ENCODE data around the gene CPVL. TPM values are rescaled to one million over a fixed set of nuclear protein-coding genes. Genes with fewer than 3 reads are reported as not detected.

Gene CPVL
- total RNA-seq, 2 experiments from 2014 or later = not detected

GRCh38 chr7:28977881-28978280, 168.5 kb downstream of the CPVL start:
- Histone ChIP-seq H3K36me3 (ENCODE audit: insufficient read depth, low read length) (no peaks in the 10 kb centered on the region), H2AFZ (ENCODE audit: low read length) (no peak overlapping the region), H3K27ac (ENCODE audit: low read depth, low read length, poor library complexity, severe bottlenecking) (no peak overlapping the region), H3K4me2 (ENCODE audit: low read length) (no peak overlapping the region), H3K9me3 (ENCODE audit: low read length) (no peaks in the 10 kb centered on the region), H3K9me2 (ENCODE audit: insufficient read depth, low read length) (no peaks in the 10 kb centered on the region), H3K4me3 (ENCODE audit: low read depth, low read length, poor library complexity, severe bottlenecking) (no peak overlapping the region), H3K4me1 (ENCODE audit: insufficient read depth, low read length, poor library complexity, severe bottlenecking) (no peaks in the 10 kb centered on the region), H3K79me2 (ENCODE audit: insufficient read depth, low read depth, low read length) (no peaks in the 10 kb centered on the region), H4K20me1 (ENCODE audit: insufficient read depth, low read length) (no peaks in the 10 kb centered on the region)
- intact Hi-C loops (cut with micrococcal nuclease; ENCODE audit: unreplicated experiment) = no loop called here
- ChIA-PET POLR2A (no interaction called here), CTCF (ENCODE audit: unreplicated experiment) (no interaction called here)
- BruUV-seq (replicated peaks) = no TSS peak
- DNase-seq (ENCODE audit: low spot score) = no peak
- TF ChIP-seq EZH2phosphoT487 (IDR thresholded peaks at IDR 0.05; ENCODE audit: borderline replicate concordance, low read depth, low read length) (no peak), CTCF (conservative IDR thresholded peaks at IDR 0.05; ENCODE audit: low read length) (no peak)

GRCh38 chr7:28976022-28976421, 170.3 kb downstream of the CPVL start:
- no peak overlapping the region for H2AFZ ChIP-seq (ENCODE audit: low read length)
- no peak for DNase-seq (ENCODE audit: low spot score)
- no peaks in the 10 kb centered on the region for H3K9me3 ChIP-seq (ENCODE audit: low read length)
- no TSS peak for BruUV-seq (replicated peaks)
- H3K79me2 ChIP-seq (ENCODE audit: insufficient read depth, low read depth, low read length) = no peaks in the 10 kb centered on the region
- no peak overlapping the region for H3K27ac ChIP-seq (ENCODE audit: low read depth, low read length, poor library complexity, severe bottlenecking)
- POLR2A ChIA-PET = interaction anchor here (0.6 kb wide), 1 partner anchor 30 kb away, joined by 3 read pairs; no protein-coding TSS in a partner anchor
- CTCF ChIA-PET (ENCODE audit: unreplicated experiment) = no interaction called here
- no peak overlapping the region for H3K4me3 ChIP-seq (ENCODE audit: low read depth, low read length, poor library complexity, severe bottlenecking)
- H3K4me2 ChIP-seq (ENCODE audit: low read length) = no peak overlapping the region
- no peaks in the 10 kb centered on the region for H3K4me1 ChIP-seq (ENCODE audit: insufficient read depth, low read length, poor library complexity, severe bottlenecking)
- no peaks in the 10 kb centered on the region for H3K36me3 ChIP-seq (ENCODE audit: insufficient read depth, low read length)
- H4K20me1 ChIP-seq (ENCODE audit: insufficient read depth, low read length) = no peaks in the 10 kb centered on the region
- TF ChIP-seq CTCF (conservative IDR thresholded peaks at IDR 0.05; ENCODE audit: low read length) (no peak), EZH2phosphoT487 (IDR thresholded peaks at IDR 0.05; ENCODE audit: borderline replicate concordance, low read depth, low read length) (no peak)
- intact Hi-C loops (cut with micrococcal nuclease; ENCODE audit: unreplicated experiment) = no loop called here
- no peaks in the 10 kb centered on the region for H3K9me2 ChIP-seq (ENCODE audit: insufficient read depth, low read length)

- Histone ChIP-seq H3K4me3 (ENCODE audit: low read depth, low read length, poor library complexity, severe bottlenecking) (no peak overlapping the region), H3K36me3 (ENCODE audit: insufficient read depth, low read length) (no peaks in the 10 kb centered on the region), H3K27ac (ENCODE audit: low read depth, low read length, poor library complexity, severe bottlenecking) (no peak overlapping the region), H2AFZ (ENCODE audit: low read length) (no peak overlapping the region), H3K9me2 (ENCODE audit: insufficient read depth, low read length) (no peaks in the 10 kb centered on the region), H3K4me2 (ENCODE audit: low read length) (no peak overlapping the region), H3K9me3 (ENCODE audit: low read length) (no peaks in the 10 kb centered on the region), H3K79me2 (ENCODE audit: insufficient read depth, low read depth, low read length) (no peaks in the 10 kb centered on the region), H3K4me1 (ENCODE audit: insufficient read depth, low read length, poor library complexity, severe bottlenecking) (no peaks in the 10 kb centered on the region), H4K20me1 (ENCODE audit: insufficient read depth, low read length) (no peaks in the 10 kb centered on the region)
- intact Hi-C loops (cut with micrococcal nuclease; ENCODE audit: unreplicated experiment) = no loop called here
- TF ChIP-seq CTCF (conservative IDR thresholded peaks at IDR 0.05; ENCODE audit: low read length) = no peak
- TF ChIP-seq EZH2phosphoT487 (IDR thresholded peaks at IDR 0.05; ENCODE audit: borderline replicate concordance, low read depth, low read length) = no peak
- DNase-seq (ENCODE audit: low spot score) = no peak
- CTCF ChIA-PET (ENCODE audit: unreplicated experiment) = no interaction called here
- BruUV-seq (replicated peaks) = no TSS peak
- POLR2A ChIA-PET = no interaction called here
Measured at GRCh38 chr7:28973591-28973990, 172.7 kb downstream of the CPVL start.
